SK-N-MC (cell line): Measurements from ENCODE around the gene UBAC2.

Experiments used
- EZH2 ChIP-seq: fragments of 200-600 bp; sonication (generic); IDR thresholded peaks from one replicate; pipeline ENCODE4 v1.6.1; 2017; ENCODE audit warnings: antibody characterized with exemption
- FOXP2 ChIP-seq: optimal IDR thresholded peaks from 2 replicates; pipeline ENCODE3; 2011; ENCODE audit warnings: mild to moderate bottlenecking, moderate library complexity; ENCODE audit not compliant: insufficient read depth; ENCODE audit errors: extremely low read length, control extremely low read depth
- POLR2AphosphoS5 ChIP-seq: IDR thresholded peaks from 2 replicates; pipeline ENCODE4 v1.6.1; 2012; ENCODE audit warnings: mild to moderate bottlenecking, low read depth, low read length, borderline replicate concordance

- no peak for TF ChIP-seq EZH2
- no peak for TF ChIP-seq POLR2AphosphoS5
- no peak for TF ChIP-seq FOXP2
Observed at GRCh38 chr13:99208845-99209527, 8.3 kb downstream of the UBAC2 start.
